Type B pancreatic cell (in vitro differentiated cells): ENCODE results near the gene POMGNT2. TPM values are rescaled to one million over a fixed set of nuclear protein-coding genes. Genes with fewer than 3 reads are reported as not detected.

Experiments used
- DNase-seq: peaks from one replicate; pipeline ENCODE4 v3.0.0; 2021; ENCODE audit warnings: mixed read lengths; ENCODE audit not compliant: unreplicated experiment; ENCODE audit errors: extremely low spot score
- H3K27ac Mint-ChIP-seq: 2 replicates; pipeline ENCODE4 v1.8.0; 2021; ENCODE audit warnings: mild to moderate bottlenecking, mixed read lengths
- H3K27me3 Mint-ChIP-seq: 2 replicates; pipeline ENCODE4 v1.8.0; 2021; ENCODE audit warnings: mixed read lengths
- H3K36me3 Mint-ChIP-seq: 2 replicates; pipeline ENCODE4 v1.8.0; 2021; ENCODE audit warnings: mixed read lengths
- H3K4me1 Mint-ChIP-seq: one replicate; pipeline ENCODE4 v1.8.0; 2021; ENCODE audit warnings: mixed read lengths; ENCODE audit not compliant: unreplicated experiment
- H3K4me3 Mint-ChIP-seq: 2 replicates; pipeline ENCODE4 v1.8.0; 2021; ENCODE audit warnings: mild to moderate bottlenecking, mixed read lengths
- H3K9me3 Mint-ChIP-seq: 2 replicates; pipeline ENCODE4 v1.8.0; 2021; ENCODE audit warnings: mixed read lengths
- total RNA-seq: library from RNA; stranded (reverse); gene quantifications from 2 replicates; pipeline ENCODE4 v1.2.1, GENCODE V29; 2021; ENCODE audit warnings: low replicate concordance
- TF ChIP-seq, protein P1 (sequence below): fragments of 200-600 bp; sonication (generic); conservative IDR thresholded peaks from 2 replicates; pipeline ENCODE4 v1.5.0; 2021; ENCODE audit warnings: antibody characterized with exemption, mild to moderate bottlenecking

The POMGNT2 gene
- total RNA-seq, 1 donor from 2014 or later = 15.7 TPM

DNA sequence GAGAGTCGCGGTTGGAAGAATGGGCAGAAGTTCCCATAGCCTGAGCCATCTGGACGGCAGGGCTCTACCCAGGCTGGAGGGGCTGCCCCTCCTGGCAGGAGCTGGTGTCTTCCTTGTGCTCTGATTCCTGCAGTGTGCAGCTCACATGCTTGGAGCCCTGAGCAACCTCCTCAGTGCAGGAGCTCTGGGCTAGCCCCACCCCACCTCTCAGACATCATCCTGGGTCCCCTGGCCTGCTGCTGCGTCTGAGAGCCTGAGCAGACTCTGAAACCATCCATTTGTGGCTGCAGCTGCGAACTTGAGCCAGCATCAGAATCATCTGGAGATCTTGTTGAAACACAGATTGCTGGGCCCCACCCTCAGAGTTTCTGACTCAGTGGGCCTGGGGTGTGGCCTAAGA is 42.8 kb downstream of the POMGNT2 start:
- Mint-ChIP-seq H3K36me3 (no peaks in the 10 kb centered on the region), H3K4me3 (no peak overlapping the region), H3K4me1 (no peaks in the 10 kb centered on the region), H3K27ac (no peak overlapping the region), H3K9me3 (no peaks in the 10 kb centered on the region), H3K27me3 (no peaks in the 10 kb centered on the region)
- TF ChIP-seq, protein P1, sequence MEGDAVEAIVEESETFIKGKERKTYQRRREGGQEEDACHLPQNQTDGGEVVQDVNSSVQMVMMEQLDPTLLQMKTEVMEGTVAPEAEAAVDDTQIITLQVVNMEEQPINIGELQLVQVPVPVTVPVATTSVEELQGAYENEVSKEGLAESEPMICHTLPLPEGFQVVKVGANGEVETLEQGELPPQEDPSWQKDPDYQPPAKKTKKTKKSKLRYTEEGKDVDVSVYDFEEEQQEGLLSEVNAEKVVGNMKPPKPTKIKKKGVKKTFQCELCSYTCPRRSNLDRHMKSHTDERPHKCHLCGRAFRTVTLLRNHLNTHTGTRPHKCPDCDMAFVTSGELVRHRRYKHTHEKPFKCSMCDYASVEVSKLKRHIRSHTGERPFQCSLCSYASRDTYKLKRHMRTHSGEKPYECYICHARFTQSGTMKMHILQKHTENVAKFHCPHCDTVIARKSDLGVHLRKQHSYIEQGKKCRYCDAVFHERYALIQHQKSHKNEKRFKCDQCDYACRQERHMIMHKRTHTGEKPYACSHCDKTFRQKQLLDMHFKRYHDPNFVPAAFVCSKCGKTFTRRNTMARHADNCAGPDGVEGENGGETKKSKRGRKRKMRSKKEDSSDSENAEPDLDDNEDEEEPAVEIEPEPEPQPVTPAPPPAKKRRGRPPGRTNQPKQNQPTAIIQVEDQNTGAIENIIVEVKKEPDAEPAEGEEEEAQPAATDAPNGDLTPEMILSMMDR = no peak
- no peak for DNase-seq

DNA sequence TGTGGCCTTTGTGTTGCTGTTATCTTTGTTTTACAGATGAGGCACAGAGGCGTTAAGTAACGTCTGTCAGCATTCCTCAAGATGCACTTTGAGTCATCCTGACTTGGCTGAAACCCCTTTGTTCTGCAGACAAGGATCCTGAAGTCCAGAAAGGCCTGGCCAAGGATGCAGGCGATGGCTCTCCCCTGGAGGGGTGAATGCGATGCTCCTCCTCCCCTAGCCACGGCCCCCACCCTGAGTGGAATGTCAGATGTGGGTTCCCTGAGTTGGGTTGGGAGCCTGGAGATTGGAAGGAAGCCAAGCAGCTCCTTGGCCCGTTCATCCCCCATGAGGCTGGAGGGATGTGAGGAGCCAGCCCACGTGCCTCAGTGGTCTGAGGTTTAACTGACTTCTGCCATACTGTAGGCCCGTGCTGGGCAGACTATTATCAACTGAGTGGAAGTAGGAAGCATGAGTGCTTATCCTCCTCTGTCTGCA is 43.3 kb downstream of the POMGNT2 start:
- Mint-ChIP-seq H3K9me3 (no peaks in the 10 kb centered on the region), H3K36me3 (no peaks in the 10 kb centered on the region), H3K27ac (no peak overlapping the region), H3K4me1 (no peaks in the 10 kb centered on the region), H3K27me3 (no peaks in the 10 kb centered on the region), H3K4me3 (no peak overlapping the region)
- TF ChIP-seq, protein P1 = no peak
- DNase-seq = no peak

DNA sequence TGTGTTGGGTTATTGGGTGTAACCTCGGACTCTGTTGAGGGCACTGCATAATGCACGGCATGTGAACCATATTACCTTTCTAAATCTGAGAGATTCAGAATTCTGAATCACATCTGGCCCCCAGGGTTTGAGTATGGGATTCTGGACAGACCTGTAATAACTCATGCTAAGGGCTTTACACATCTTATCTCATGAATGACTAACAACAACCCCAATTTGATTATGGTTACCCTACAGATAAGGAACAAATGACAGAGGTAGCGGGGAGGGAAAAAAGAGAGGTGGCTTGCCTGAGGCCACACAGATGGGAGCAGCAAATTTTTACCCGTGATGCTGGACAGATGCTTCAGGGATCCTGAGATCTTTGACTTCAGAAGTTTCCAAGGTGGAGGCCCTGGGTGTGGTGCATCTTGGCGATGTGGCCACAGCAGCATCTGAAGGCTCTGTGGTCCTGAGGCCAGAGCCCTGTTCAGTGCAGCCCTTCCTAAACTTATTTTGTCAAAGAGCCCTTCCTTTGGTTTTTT is 43.8 kb downstream of the POMGNT2 start:
- Mint-ChIP-seq H3K27me3 (no peaks in the 10 kb centered on the region), H3K27ac (no peak overlapping the region), H3K9me3 (no peaks in the 10 kb centered on the region), H3K4me3 (no peak overlapping the region), H3K36me3 (no peaks in the 10 kb centered on the region), H3K4me1 (no peaks in the 10 kb centered on the region)
- TF ChIP-seq, protein P1 = no peak
- DNase-seq = no peak

DNA sequence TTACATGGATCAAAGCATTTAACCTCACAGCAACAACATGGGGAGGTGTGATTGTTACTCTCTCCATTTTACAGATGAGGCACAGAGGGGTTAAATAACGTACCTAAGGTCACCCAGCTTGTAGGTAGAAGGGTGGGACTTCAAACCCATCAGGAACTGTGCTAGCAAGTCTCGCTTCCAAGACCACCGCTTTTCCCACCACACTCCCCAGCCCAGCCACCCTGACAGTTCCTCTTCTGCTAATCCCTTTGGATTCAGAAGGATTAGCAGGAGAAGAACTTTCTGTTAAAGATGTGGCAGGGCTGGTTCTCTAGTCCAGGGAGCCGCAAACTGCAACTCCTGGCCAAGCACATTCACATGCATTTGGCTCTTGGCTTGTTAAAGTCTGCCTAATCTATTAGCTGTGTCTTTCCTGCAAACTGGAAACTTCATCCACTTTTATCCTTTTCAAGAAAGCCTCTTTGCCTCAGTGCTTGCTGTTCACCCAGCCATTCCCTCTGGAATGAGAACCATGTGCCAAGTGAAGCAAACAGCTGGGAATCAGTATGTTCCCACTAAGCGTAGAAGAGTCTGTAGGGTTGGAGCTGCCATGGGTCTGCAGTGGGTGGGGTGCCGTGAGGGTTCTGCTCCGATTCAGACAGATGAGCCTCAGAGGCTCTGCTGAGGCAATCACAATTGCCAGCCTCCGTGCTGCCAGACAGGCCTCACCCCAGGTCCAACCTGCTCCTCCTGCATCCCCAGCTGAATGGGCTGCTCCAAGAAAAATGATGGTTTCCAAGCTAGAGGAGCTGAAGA is 44.6 kb downstream of the POMGNT2 start:
- H3K9me3 Mint-ChIP-seq = no peaks in the 10 kb centered on the region
- H3K4me3 Mint-ChIP-seq = no peak overlapping the region
- DNase-seq = no peak
- H3K27me3 Mint-ChIP-seq = no peaks in the 10 kb centered on the region
- H3K36me3 Mint-ChIP-seq = no peaks in the 10 kb centered on the region
- H3K27ac Mint-ChIP-seq = no peak overlapping the region
- H3K4me1 Mint-ChIP-seq = no peaks in the 10 kb centered on the region
- TF ChIP-seq, protein P1 = no peak

DNA sequence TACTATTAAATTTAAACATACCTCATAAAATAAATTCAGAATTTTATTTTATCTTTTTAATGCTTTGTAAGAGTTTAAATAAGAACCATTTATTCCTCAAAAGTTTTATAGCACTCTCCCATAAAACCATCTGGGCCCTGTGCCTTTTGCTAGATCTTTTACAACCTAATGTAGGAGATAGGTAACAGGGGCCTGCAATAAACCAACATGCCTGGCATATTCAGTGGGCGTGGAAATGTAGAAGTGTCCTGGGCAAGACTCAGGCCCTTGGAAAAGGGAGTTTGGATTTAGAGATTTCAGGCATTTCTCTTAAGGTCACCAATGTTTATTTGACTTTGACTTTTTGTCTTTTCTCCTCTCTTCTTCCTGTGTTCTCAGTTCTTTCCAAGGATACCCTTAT is 46.4 kb downstream of the POMGNT2 start:
- Mint-ChIP-seq H3K4me3 (no peak overlapping the region), H3K36me3 (no peaks in the 10 kb centered on the region), H3K27me3 (no peaks in the 10 kb centered on the region), H3K9me3 (no peaks in the 10 kb centered on the region), H3K27ac (no peak overlapping the region), H3K4me1 (no peaks in the 10 kb centered on the region)
- TF ChIP-seq, protein P1 = no peak
- no peak for DNase-seq
